GM18870 (cell line): ENCODE results near the gene NUP50.

Experiments used
- ATAC-seq: cut with Tn5 transposase; IDR thresholded peaks from one replicate; pipeline ENCODE4 v1.9.1; 2021; ENCODE audit warnings: moderate library complexity; ENCODE audit not compliant: unreplicated experiment

The NUP50 gene, protein sequence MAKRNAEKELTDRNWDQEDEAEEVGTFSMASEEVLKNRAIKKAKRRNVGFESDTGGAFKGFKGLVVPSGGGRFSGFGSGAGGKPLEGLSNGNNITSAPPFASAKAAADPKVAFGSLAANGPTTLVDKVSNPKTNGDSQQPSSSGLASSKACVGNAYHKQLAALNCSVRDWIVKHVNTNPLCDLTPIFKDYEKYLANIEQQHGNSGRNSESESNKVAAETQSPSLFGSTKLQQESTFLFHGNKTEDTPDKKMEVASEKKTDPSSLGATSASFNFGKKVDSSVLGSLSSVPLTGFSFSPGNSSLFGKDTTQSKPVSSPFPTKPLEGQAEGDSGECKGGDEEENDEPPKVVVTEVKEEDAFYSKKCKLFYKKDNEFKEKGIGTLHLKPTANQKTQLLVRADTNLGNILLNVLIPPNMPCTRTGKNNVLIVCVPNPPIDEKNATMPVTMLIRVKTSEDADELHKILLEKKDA

GRCh38 chr22:45163451-45164269 lies at the start of gene NUP50:
NUP50 (plus strand) TSS chr22:45163925; CDS start chr22:45168178, 4,253 bp downstream.
- peak; percentile 68 for ATAC-seq

DNA sequence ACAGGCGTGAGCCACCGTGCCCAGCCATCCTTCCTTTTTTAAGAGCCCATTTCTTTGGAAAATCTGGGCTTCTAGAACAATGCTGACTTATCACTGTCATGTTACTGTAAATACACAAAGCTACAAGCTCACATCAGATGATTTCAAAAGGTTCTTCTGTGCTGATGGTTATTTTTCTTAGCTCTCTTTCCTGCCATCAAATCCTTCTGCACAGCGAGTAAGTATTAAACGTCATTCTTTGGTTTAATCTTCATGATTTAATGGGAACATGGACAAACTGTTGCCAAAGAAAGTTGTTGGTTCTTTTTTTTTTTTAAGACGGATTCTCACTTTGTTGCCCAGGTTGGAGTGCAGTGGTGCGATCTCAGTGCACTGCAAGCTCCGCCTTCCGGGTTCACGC lies 43.3 kb upstream of the NUP50 start:
- ATAC-seq = no peak

DNA sequence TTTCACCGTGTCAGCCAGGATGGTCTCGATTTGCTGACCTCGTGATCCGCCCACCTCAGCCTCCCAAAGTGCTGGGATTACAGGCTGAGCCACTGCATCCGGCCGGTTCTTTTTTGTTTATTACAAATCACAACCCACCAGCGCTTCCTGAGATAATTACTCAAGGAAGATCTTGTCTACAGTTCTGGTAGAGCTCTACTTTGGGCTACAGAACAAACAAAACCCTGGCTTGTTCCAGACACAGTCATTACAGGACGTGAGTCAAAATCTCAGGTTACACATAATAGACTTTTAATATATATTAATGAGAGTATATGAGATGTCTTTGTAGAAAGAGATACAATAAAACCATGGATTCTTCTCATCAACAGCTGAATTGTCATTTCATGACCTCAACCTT lies 42.8 kb upstream of the NUP50 start:
- no peak for ATAC-seq

DNA sequence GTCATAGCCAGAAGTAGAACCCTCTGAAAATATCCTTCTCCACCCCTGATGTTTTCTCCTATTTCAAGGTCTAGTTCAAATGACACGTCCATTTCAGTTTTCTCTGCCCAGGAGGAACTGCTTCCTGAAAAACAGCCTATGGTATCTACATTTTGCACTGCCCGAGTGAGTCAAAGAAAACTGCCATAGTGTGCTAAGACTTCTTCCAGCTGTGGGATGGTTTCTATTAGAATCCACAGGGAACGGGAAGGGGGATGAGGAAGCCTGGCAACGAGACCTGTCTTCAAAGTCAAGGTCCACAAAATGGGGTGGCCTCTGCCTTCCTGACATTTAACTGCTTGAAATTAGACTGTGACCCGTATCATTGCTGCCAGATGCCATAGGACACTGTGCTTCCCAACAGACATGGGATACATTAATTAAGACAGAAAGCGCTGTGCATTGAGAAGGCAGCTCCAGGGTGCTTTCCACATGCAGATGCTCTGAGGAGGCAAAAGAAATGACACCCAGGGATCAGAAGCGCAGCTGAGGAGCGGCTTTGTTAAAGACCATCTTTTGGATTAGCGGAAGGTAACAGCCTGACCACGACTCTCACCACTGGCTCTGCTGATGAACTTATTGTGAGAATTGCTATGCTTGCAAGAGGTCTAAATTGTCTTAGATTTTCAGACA lies 39.4 kb upstream of the NUP50 start:
- ATAC-seq = no peak

DNA sequence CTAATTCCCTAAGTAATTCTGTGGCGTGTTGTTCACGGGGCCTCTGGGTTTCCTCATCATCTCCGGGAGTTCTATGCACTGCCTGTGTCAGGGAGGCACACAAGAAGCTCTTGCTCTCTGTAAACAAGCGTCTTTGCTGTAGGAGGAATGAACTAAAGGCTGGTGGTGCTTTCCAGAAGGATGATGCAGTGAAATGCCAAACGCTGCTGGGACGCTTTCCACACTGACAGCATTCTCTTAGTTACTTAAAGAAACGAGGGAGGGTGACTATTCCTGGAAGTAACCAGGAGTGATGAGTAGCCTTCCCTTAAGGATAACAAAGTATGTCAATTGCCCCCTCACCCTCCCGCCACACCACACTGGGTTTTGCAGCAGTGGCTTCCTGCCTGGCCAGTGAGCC lies 38.5 kb upstream of the NUP50 start:
- ATAC-seq = no peak

DNA sequence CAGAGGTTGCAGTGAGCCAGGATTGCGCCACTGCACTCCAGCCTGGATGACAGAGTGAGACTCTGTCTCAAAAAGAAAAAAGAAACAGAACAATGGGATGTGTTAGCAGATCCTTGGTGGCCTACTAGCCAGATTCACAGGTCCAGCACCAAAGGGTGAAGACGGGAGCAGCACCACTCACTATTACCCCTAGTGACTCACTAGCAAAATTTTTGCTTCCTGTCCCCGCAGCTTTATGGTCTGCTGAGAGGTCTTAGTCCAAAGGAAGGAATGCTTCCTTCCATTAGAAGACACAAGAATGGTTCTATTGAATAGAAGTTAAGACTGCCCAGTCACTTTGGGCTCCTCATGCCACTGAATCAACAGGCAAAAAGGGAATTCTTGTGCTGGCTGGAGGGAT lies 35.9 kb upstream of the NUP50 start:
- ATAC-seq = no peak

DNA sequence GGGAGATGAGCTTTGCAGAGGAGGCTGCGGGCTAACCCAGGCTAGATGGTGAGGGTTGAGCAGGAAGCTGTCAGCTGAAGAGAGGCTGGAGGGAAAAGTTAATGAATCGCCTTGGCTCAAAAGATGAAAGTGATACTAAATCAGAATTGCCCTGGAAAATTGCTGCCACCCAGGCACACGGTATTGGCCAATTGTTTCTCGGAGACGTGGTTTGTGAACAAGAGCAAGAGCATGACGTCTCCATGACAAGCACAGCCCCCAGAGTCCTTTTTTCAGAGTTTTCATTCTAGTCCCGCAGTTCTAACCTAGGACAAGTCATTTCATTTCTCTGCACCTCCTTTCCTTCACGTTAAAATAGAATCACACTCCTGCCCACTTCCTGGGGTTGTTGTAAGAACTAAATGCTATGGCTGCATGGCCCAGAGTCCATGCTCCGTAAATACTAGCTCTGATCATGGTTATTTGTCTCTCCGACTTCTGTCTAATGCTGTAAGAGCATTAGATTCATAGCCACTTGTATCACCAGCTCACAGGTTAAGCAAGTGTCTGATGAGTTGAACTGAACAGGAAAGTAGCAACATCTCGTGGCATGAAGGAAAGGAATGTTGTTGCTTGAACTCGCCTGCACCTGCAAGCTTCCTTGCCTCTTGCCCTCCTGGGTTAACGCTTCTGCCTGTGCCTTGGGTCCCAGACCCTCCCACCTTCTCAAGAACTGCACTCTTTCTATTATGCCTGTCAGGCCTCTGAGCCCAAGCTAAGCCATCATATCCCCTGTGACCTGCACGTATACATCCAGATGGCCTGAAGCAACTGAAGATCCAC lies 33.8 kb upstream of the NUP50 start:
- no peak for ATAC-seq

DNA sequence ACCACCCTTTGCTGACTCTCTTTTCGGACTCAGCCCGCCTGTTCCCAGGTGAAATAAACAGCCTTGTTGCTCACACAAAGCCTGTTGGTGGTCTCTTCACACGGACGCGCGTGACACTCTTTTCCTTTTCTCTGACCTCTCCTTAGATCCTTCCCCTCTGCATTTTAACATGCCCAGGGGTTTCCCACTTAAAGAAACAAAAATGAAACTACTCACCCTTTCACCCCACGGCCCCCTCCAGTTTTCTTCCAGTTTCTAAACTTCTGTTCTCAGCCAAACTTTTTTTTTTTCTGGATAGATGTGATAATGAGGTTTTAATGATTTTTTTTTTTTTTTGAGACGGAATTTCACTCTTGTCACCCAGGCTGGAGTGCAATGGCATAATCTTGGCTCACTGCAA lies 32.8 kb upstream of the NUP50 start:
- ATAC-seq = no peak

DNA sequence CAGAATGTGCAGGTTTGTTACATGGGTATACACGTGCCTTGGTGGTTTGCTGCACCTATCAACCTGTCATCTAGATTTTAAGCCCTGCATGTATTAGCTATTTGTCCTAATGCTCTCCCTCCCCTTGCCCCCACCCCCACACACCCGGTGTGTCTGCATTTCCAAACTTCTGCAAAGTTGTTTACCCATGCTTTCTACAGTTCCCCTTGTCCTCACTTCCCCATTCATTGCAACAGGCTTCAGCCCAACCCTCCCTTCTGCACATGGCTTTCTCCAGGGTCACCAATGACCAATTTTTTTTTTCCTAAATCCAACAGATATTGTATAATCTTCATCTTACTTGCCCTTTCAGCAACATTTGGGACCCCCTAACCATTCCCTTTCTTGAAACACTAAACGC lies 32.0 kb upstream of the NUP50 start:
- no peak for ATAC-seq

DNA sequence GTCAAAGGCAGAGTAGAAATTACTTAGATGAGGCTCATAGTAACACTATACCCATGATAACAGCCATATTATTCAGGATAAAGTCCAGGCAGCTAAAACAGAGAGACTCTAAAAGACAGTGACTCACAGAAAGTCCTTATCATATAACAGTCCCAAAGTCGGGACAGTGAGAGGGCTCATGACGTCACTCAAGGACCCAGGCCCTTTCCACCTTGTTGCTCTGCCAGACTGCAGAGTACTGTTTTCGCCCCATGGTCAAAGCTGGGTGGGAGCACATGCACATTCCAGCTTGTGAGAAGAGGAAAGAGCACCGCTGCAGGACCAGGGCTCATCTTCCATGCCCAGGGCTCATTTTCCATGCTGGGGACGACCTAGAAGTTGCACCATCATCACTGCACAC lies 29.4 kb upstream of the NUP50 start:
- ATAC-seq = no peak

DNA sequence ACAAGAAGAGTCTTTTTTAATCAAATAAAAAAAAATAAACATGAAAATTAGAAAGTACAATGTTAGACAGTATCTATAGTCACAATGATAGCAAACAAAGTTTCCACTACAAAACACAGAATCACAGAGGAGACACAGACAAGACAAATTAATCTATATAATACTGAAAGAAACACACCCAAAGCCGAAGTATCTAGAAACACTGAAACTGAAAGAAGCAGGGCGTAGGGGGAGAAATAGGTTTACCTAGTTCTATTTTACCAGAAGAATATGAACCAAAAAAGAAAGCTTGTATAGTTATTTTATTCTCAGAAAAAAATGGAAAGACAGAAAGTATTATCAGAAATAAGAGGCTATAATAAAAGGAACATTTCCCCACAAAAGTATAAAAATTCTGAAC lies 27.1 kb upstream of the NUP50 start:
- ATAC-seq = no peak

DNA sequence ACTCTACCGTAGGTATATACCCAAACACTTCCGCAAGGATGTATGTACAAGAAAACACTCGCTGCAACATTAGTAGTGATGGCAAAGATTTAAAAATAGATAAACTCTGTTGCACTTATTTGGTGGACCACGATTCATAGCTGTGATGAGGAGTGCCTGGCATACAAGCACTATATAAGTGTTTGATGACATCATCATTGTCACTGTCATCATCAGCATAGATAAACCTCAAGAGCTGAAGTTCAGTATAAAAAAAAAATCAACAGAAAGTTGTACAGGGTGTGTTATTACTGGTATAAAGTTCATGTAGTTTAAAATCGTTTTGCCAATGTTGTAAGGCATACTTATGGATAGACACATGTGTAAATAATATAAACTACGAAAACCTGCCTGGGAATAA lies 24.0 kb upstream of the NUP50 start:
- ATAC-seq = no peak

DNA sequence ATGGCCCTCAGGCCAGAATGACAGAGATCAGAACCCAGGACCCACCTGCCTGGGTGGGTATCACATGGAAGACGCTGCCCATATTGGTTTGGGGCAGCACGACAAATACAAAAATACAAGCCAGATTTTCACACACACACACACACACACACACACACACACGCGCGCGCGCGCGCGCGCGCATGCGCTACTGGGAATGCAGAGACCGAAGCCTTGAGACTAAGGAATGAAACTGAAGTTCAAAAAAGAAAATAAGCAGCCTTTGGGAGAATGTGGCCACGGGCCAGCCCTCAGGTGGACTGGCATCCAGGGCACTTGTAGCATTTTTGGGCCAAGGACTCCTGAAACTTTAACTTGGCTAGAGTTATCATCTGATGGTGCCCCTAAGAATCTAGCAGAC lies 21.3 kb upstream of the NUP50 start:
- ATAC-seq = no peak

- ATAC-seq = no peak
These were observed 18.8 kb upstream of the NUP50 start for GRCh38 chr22:45144916-45145315.

DNA sequence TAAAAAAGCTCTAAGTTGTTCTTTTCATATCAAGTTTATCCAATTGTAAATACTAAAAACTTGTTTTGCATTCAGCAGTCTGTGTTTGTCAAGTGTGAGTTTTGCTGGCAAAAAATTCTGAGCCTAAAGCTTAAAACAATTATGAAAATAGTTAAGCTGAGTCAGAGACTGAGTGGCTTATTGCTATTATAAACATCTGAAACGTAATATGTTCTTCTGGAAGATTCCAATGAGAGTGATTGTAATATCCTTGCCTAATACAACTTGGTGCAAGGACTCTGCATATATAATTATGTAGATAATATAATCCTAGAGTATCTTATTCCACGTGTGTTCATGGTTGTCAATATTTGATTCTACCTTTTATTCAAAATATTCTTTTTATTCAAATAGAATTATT lies 14.1 kb upstream of the NUP50 start:
- ATAC-seq = no peak

DNA sequence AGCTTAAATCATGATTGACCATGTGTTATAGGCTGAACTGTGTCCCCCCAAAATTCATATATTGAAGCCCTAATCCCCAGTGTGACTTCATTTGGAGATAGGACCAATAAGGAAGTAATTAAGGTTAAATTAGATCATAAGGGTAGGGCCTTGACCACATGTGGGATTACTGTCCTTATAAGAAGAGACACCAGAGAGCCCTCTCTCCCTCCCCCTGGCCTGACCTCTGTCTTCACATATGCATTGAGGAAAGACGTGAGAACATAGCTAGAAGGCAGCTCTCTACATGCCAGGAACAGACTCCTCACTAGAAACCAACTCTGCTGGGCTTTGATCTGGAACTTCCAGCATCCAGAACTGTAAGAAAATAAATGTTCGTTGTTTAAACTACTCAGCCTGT lies 13.6 kb upstream of the NUP50 start:
- no peak for ATAC-seq

- no peak for ATAC-seq
These were observed 12.2 kb upstream of the NUP50 start for GRCh38 chr22:45151503-45151902.

DNA sequence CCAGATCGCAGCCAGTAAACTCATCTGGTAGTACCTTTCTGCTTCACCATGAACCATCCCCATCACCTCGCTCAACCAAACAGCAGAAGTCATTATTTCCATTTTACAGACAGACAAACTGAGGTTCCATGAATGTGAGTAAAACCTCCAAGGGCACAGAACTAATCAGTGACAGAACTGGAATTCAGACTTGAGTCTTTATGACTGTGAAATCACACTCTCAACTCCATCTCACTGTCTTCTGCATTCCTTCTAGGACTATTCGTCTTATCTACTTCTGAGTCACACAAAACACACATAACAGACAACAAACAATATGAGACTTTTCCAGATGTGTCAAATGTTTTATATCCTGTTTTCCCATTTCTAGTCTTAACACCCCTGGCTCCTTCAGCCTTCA lies 9.3 kb upstream of the NUP50 start:
- no peak for ATAC-seq

GRCh38 chr22:45155050-45155840 lies 8.5 kb upstream of the NUP50 start:
- ATAC-seq = no peak

- ATAC-seq = no peak
These were observed 5.8 kb upstream of the NUP50 start for GRCh38 chr22:45157907-45158306.
